ENCODE measurements around the gene TAF11.

Gene TAF11

DNA sequence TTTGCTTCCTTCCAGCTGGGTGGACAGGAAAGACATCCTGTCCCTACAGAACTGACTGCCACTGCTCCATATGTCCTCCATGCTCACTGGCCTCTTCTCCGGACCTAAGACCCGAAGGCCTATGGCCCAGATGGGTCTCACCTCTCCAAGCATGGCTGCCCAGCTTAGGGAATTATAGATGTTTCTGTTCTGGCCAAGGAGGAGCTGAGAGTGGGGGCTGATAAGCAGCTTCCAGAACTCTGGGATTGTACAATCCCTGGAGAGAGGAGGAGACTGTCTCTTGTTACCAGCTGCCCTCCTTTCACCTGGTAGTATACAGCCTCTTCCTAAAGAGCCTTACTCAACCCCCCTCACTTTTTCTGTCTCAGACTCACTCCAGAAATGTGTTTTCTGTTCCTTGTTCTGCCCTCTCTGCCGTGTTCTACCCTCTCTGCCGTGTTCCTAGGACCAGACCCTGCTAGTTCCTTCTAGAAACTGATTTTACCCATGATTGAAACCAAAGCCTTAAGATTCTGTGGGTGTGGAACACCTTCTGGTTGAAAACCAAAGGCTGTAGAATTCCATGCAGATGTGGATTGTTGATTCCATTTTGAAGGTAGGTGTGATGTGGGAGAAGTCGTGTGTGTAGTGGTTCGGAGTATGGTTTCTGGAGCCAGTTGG lies 29.9 kb upstream of the TAF11 start:
- TF ChIP-seq TEAD4 (IDR thresholded peaks at IDR 0.05) (no peak), CEBPB (IDR thresholded peaks at IDR 0.05) (no peak), EP300 (IDR thresholded peaks at IDR 0.05; ENCODE audit: borderline replicate concordance) (no peak), ZBTB7A (IDR thresholded peaks at IDR 0.05; ENCODE audit: low read depth) (no peak), YY1 (IDR thresholded peaks at IDR 0.05; ENCODE audit: low read depth) (no peak)

DNA sequence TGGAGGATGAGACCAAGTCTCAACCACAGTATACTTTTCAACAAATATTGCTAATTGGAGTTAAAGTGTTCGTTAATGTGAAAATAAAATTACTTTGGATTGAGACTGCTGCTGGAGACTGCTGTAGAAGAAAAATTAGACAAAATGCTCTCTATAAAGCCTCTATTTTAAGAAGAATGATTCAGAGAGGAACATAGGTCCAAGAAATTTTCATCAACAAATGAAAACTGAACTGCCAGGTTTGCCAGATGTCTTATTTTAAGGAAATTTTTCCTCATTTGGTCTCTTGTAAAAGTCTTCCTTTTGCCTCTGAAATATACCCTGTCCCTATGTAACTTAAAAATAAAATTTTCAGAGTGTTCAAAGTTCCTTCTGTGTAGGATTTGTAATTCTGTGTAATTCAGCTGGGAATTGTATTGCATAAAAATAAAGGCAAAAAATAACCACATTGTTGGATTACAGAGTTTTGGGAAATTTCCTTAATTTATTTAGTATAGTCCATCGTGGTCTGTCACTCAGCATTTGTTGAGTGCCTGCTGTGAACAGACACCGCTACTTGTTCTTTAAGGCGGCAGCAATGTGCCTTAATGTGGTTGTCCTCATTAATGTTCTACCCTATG lies 28.6 kb upstream of the TAF11 start:
- no peak for TF ChIP-seq NFIC (IDR thresholded peaks at IDR 0.05)
- no peak for TF ChIP-seq RAD21 (IDR thresholded peaks at IDR 0.05; ENCODE audit: low read depth)
- no peak for TF ChIP-seq FOXM1 (IDR thresholded peaks at IDR 0.05; ENCODE audit: borderline replicate concordance, low read depth)
- TF ChIP-seq TEAD4 (IDR thresholded peaks at IDR 0.05), result no peak
- no peak for TF ChIP-seq TAF1 (IDR thresholded peaks at IDR 0.05; ENCODE audit: low read depth)
- TF ChIP-seq, protein P1, sequence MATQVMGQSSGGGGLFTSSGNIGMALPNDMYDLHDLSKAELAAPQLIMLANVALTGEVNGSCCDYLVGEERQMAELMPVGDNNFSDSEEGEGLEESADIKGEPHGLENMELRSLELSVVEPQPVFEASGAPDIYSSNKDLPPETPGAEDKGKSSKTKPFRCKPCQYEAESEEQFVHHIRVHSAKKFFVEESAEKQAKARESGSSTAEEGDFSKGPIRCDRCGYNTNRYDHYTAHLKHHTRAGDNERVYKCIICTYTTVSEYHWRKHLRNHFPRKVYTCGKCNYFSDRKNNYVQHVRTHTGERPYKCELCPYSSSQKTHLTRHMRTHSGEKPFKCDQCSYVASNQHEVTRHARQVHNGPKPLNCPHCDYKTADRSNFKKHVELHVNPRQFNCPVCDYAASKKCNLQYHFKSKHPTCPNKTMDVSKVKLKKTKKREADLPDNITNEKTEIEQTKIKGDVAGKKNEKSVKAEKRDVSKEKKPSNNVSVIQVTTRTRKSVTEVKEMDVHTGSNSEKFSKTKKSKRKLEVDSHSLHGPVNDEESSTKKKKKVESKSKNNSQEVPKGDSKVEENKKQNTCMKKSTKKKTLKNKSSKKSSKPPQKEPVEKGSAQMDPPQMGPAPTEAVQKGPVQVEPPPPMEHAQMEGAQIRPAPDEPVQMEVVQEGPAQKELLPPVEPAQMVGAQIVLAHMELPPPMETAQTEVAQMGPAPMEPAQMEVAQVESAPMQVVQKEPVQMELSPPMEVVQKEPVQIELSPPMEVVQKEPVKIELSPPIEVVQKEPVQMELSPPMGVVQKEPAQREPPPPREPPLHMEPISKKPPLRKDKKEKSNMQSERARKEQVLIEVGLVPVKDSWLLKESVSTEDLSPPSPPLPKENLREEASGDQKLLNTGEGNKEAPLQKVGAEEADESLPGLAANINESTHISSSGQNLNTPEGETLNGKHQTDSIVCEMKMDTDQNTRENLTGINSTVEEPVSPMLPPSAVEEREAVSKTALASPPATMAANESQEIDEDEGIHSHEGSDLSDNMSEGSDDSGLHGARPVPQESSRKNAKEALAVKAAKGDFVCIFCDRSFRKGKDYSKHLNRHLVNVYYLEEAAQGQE (IDR thresholded peaks at IDR 0.05; ENCODE audit: low read depth), result no peak
- TF ChIP-seq YY1 (IDR thresholded peaks at IDR 0.05; ENCODE audit: low read depth), result no peak
- TF ChIP-seq CEBPB (IDR thresholded peaks at IDR 0.05), result no peak
- no peak for TF ChIP-seq CREB1 (IDR thresholded peaks at IDR 0.05; ENCODE audit: low read depth)
- TF ChIP-seq TCF12 (IDR thresholded peaks at IDR 0.05; ENCODE audit: low read depth), result no peak
- TF ChIP-seq EP300 (IDR thresholded peaks at IDR 0.05; ENCODE audit: borderline replicate concordance), result no peak
- TF ChIP-seq EGR1 (IDR thresholded peaks at IDR 0.05), result no peak
- TF ChIP-seq, protein P2, sequence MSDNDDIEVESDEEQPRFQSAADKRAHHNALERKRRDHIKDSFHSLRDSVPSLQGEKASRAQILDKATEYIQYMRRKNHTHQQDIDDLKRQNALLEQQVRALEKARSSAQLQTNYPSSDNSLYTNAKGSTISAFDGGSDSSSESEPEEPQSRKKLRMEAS (IDR thresholded peaks at IDR 0.05), result no peak
- TF ChIP-seq ZBTB7A (IDR thresholded peaks at IDR 0.05; ENCODE audit: low read depth), result no peak
- TF ChIP-seq, protein P3, sequence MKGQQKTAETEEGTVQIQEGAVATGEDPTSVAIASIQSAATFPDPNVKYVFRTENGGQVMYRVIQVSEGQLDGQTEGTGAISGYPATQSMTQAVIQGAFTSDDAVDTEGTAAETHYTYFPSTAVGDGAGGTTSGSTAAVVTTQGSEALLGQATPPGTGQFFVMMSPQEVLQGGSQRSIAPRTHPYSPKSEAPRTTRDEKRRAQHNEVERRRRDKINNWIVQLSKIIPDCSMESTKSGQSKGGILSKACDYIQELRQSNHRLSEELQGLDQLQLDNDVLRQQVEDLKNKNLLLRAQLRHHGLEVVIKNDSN (IDR thresholded peaks at IDR 0.05), result no peak

DNA sequence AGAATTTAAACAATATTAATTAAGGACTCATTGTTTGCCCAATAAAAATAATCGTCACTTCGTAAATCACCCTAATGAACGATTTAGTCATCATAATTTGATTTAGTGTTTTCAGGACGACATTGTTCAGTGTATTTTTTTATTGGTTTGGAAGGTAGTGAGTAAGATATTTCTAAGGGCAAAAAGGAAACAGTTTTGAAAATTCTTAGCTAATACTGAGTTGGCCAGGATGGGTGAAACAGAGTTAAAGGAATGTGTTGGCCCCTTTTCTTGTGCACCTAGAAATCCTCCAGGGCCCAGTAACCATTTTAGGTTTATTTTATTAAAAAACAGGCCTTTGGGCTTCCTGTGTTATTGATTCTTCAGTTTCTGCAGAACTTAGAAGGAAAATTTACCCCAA lies 26.5 kb upstream of the TAF11 start:
- no peak for TF ChIP-seq TCF12 (IDR thresholded peaks at IDR 0.05; ENCODE audit: low read depth)
- no peak for TF ChIP-seq EGR1 (IDR thresholded peaks at IDR 0.05)
- no peak for TF ChIP-seq NFIC (IDR thresholded peaks at IDR 0.05)
- no peak for TF ChIP-seq ZBTB7A (IDR thresholded peaks at IDR 0.05; ENCODE audit: low read depth)
- TF ChIP-seq TEAD4 (IDR thresholded peaks at IDR 0.05), result no peak
- TF ChIP-seq TAF1 (IDR thresholded peaks at IDR 0.05; ENCODE audit: low read depth), result no peak
- TF ChIP-seq CEBPB (IDR thresholded peaks at IDR 0.05), result no peak

DNA sequence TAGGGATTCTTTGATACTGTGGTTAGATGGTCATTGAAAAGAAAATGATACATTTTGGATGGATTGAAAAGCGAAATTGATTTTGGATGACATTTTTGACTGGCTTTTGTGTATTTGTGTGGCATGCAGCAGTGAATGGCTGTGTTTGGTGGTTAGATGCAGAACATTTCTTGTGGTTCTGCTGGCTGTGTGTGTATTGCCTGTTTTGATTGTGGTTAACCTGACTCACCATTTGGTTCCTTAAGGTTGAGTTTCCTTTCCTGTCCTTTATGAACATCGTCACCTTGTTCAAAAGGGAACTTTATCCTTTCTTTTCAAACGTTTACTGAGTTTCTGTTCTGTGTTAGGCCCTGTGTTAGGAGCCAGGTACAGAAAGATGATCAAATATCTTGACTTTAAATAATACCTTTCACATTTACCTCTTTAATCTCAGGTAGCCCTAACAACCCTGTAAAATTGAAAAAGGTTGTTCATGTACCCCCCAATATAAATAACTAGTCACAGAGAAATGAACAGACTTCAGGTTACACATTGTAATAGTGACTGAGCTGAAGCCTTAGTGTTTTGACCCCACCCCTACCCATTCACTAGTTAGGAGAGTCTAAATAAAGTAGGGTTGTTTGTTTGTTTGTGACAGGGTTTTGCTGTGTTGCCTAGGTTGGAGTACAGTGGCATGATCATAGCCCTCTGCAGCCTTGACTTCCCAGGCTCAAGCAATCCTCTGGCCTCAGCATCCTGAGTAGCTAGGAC lies 25.0 kb upstream of the TAF11 start:
- TF ChIP-seq, protein P2 (IDR thresholded peaks at IDR 0.05), result no peak
- TF ChIP-seq FOXM1 (IDR thresholded peaks at IDR 0.05; ENCODE audit: borderline replicate concordance, low read depth) (no peak), CREB1 (IDR thresholded peaks at IDR 0.05; ENCODE audit: low read depth) (no peak), YY1 (IDR thresholded peaks at IDR 0.05; ENCODE audit: low read depth) (no peak), TCF12 (IDR thresholded peaks at IDR 0.05; ENCODE audit: low read depth) (no peak), RAD21 (IDR thresholded peaks at IDR 0.05; ENCODE audit: low read depth) (no peak), NFIC (IDR thresholded peaks at IDR 0.05) (no peak), EP300 (IDR thresholded peaks at IDR 0.05; ENCODE audit: borderline replicate concordance) (no peak), TAF1 (IDR thresholded peaks at IDR 0.05; ENCODE audit: low read depth) (no peak), EGR1 (IDR thresholded peaks at IDR 0.05) (no peak), ZBTB7A (IDR thresholded peaks at IDR 0.05; ENCODE audit: low read depth) (no peak), CEBPB (IDR thresholded peaks at IDR 0.05) (no peak), TEAD4 (IDR thresholded peaks at IDR 0.05) (no peak)
- TF ChIP-seq, protein P1 (IDR thresholded peaks at IDR 0.05; ENCODE audit: low read depth), result no peak
- TF ChIP-seq, protein P3 (IDR thresholded peaks at IDR 0.05), result no peak

DNA sequence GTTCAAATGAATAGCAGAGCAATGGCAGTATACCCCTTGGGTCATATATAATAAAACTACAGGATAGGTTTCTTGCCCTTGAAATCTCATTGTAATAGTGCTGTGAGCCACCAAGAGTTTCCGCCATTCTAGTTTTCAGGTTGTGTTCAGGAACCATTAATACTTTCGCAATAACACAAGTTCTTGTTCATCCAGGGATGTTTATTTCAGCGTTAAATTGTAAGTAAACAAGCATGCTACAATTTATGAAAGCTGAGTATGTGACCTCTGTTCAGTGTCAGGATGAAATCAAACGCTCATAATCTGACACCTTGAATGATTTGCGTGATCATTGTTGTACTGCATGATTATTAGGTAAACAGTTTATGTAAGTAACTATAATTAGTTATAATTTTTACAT lies 24.0 kb upstream of the TAF11 start:
- TF ChIP-seq CEBPB (IDR thresholded peaks at IDR 0.05) (0 out of 2 replicates have a peak, but pooled peaks have one; percentile 18), TEAD4 (IDR thresholded peaks at IDR 0.05) (no peak)

All from Ishikawa (cell line).